Measurements from ENCODE around the gene PSMC1.

DNA sequence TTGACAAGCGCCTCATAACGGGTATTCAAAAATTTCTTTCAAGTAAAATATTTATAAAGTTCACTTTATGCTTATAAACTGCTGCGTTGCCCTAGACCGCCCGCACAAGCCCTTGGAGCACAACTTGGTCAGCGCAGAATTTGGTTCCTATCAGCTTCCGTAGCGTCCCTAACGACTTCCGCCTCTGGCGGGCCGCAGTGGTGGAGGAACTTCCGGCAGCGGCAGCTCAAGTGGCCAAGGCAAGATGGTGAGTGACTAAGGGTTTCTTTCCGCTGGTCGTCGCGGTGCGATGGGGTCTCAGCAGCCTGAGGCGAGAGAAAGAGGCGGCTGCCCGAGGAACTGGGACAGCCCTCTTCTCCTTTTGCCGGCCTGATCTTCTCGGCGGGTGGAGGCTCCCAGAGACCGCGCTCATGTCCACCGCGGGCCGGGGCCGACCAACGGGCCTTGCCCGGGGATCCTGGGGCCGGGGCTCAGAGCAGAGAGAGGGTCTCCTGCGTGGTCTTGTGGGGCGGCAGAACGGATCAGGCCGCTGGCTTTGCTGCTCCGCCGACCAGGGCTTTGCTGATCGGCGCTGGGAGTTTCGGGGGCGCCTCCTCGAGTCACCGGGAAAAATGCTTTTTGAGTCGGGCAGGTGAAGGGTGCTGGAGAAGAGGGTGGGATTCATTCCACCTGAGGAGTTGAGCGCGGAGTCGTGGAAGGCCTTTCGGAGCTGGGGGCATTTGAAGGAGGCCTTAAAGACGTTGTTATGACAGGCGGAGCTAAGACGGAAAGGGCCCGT is at the start of gene PSMC1:
- TF ChIP-seq EZH2phosphoT487 (IDR thresholded peaks at IDR 0.05; ENCODE audit: insufficient read depth, low read depth): no peak
- TF ChIP-seq EZH2 (IDR thresholded peaks at IDR 0.05; ENCODE audit: insufficient read depth, poor library complexity, severe bottlenecking): no peak

Data from GM23248 (cell line).